ENCODE data around the gene FGD5. TPM values are rescaled to one million over a fixed set of nuclear protein-coding genes. Genes with fewer than 3 reads are reported as not detected.

FGD5 gene
- total RNA-seq, 3 donors from 2014 or later (not counting 1 experiment from before 2014, with no cell fraction given) = not detected

DNA sequence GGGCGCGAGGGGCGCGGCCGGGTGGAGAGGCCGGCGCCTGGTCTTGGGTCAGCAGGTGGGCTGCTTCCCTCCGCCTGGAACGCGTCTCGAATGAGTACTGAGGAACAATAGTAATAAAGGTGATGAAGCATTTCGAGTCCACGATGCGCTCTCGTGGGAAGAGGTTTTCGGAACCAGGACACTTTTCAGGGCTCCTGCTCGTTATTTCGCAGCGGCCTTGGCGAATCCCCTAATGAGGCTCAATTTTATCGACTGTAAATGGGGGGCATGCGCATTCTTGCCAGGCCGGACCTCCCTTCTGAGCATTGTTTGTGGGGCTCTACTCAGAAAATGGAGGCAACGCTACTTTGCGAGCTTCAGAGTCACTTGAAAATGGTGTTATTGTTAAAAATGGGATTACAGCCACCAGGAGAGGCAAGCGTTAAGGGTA is 129.9 kb downstream of the FGD5 start:
- Histone ChIP-seq H3K36me3 (ENCODE audit: control insufficient read depth, insufficient read depth, low read length) (peaks cover 16% of the 10 kb centered on the region), H3K4me3 (ENCODE audit: low read length) (peak overlapping the region; percentile 100), H3K9me3 (ENCODE audit: control insufficient read depth, insufficient read depth, low read length) (no peaks in the 10 kb centered on the region), H3K4me1 (ENCODE audit: control insufficient read depth, insufficient read depth, low read length) (peaks cover 13% of the 10 kb centered on the region), H3K27ac (ENCODE audit: low read length) (peak overlapping the region; percentile 66), H3K27me3 (ENCODE audit: control insufficient read depth, insufficient read depth, low read length) (no peaks in the 10 kb centered on the region)
- H3K27me3 Mint-ChIP-seq (ENCODE audit: low read depth in 2 of 2) = no peaks in the 10 kb centered on the region
- DNase-seq (no peak), ATAC-seq (no peak)
- intact Hi-C loops (cut with micrococcal nuclease) = loop anchor here (2.0 to 5.0 kb wide), 4 partner anchors 39 to 258 kb away; partner anchors contain the start of genes CAPN7 and RBSN
- TF ChIP-seq, protein P1, sequence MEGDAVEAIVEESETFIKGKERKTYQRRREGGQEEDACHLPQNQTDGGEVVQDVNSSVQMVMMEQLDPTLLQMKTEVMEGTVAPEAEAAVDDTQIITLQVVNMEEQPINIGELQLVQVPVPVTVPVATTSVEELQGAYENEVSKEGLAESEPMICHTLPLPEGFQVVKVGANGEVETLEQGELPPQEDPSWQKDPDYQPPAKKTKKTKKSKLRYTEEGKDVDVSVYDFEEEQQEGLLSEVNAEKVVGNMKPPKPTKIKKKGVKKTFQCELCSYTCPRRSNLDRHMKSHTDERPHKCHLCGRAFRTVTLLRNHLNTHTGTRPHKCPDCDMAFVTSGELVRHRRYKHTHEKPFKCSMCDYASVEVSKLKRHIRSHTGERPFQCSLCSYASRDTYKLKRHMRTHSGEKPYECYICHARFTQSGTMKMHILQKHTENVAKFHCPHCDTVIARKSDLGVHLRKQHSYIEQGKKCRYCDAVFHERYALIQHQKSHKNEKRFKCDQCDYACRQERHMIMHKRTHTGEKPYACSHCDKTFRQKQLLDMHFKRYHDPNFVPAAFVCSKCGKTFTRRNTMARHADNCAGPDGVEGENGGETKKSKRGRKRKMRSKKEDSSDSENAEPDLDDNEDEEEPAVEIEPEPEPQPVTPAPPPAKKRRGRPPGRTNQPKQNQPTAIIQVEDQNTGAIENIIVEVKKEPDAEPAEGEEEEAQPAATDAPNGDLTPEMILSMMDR (IDR thresholded peaks at IDR 0.05) = no peak
- WGBS (ENCODE audit: insufficient coverage) = 7% methylated on average over 26 of the region's 26 CpGs
- H3K4me3 Mint-ChIP-seq = peak overlapping the region; percentile 98
- H3K27ac Mint-ChIP-seq = peak overlapping the region; percentile 98 to 100
- H3K4me1 Mint-ChIP-seq = peaks cover 35 to 52% of the 10 kb centered on the region in 2 donors
- no peaks in the 10 kb centered on the region for H3K36me3 Mint-ChIP-seq
- H3K9me3 Mint-ChIP-seq = no peaks in the 10 kb centered on the region

DNA sequence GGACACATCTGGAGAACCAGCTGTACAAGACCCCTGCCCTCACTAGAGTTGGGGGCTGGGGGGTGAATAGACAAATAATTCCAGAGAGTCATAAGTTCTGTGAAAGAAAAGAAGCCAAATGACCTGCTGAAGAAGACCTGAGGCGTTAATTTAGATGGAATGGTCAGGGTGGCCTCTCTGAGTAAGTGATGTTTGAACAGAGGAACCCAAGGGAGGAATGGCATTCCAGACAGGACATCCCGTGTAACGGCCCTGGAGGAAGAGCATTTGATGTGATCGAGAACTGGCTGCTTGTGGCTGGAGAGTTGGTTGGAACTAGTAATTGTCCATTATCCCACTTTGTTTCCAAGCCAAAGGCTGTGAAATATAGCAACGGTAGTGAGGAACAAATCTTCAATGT is 130.4 kb downstream of the FGD5 start:
- Mint-ChIP-seq H3K27me3 (ENCODE audit: low read depth in 2 of 2) (no peaks in the 10 kb centered on the region), H3K27ac (peak overlapping the region; percentile 98 to 100), H3K36me3 (no peaks in the 10 kb centered on the region), H3K4me3 (peak overlapping the region; percentile 98), H3K9me3 (no peaks in the 10 kb centered on the region), H3K4me1 (peaks cover 35 to 52% of the 10 kb centered on the region in 2 donors)
- Histone ChIP-seq H3K9me3 (ENCODE audit: control insufficient read depth, insufficient read depth, low read length) (no peaks in the 10 kb centered on the region), H3K27ac (ENCODE audit: low read length) (peak overlapping the region; percentile 66), H3K27me3 (ENCODE audit: control insufficient read depth, insufficient read depth, low read length) (no peaks in the 10 kb centered on the region), H3K4me1 (ENCODE audit: control insufficient read depth, insufficient read depth, low read length) (peaks cover 13% of the 10 kb centered on the region), H3K4me3 (ENCODE audit: low read length) (peak overlapping the region; percentile 100), H3K36me3 (ENCODE audit: control insufficient read depth, insufficient read depth, low read length) (peaks cover 12% of the 10 kb centered on the region)
- intact Hi-C loops (cut with micrococcal nuclease) = loop anchor here (2.0 to 5.0 kb wide), 4 partner anchors 38 to 258 kb away; partner anchors contain the start of genes CAPN7 and RBSN
- WGBS (ENCODE audit: insufficient coverage) = 48% methylated on average over 4 of the region's 5 CpGs
- TF ChIP-seq, protein P1 (IDR thresholded peaks at IDR 0.05) = no peak
- DNase-seq = no peak
- no peak for ATAC-seq

DNA sequence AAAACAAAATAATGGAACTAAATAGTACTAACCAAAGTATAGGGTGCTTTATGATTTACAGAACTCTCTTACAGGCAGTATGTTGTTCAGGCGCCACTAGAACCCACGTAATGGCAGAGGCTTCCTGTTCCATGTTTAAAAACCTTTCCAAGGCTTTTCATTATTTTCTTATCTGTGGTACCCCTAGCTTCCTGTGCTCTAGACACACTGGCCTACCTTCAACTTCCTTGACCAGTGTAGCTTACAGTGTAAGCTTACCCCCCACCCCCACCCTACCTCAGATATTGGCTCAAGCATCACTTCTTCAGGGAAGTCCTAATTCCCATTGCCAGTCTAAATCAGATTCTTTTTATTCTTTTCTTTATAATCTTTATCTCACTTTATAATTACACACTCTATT is 131.5 kb downstream of the FGD5 start:
- peak overlapping the region; percentile 98 to 100 for H3K27ac Mint-ChIP-seq
- peaks cover 38 to 54% of the 10 kb centered on the region in 2 donors for H3K4me1 Mint-ChIP-seq
- no peak for DNase-seq
- Histone ChIP-seq H3K36me3 (ENCODE audit: control insufficient read depth, insufficient read depth, low read length) (peaks cover 5% of the 10 kb centered on the region), H3K27me3 (ENCODE audit: control insufficient read depth, insufficient read depth, low read length) (no peaks in the 10 kb centered on the region), H3K4me1 (ENCODE audit: control insufficient read depth, insufficient read depth, low read length) (peaks cover 13% of the 10 kb centered on the region), H3K4me3 (ENCODE audit: low read length) (no peak overlapping the region), H3K9me3 (ENCODE audit: control insufficient read depth, insufficient read depth, low read length) (no peaks in the 10 kb centered on the region), H3K27ac (ENCODE audit: low read length) (no peak overlapping the region)
- TF ChIP-seq, protein P1 (IDR thresholded peaks at IDR 0.05) = no peak
- H3K27me3 Mint-ChIP-seq (ENCODE audit: low read depth in 2 of 2) = no peaks in the 10 kb centered on the region
- intact Hi-C loops (cut with micrococcal nuclease) = no loop called here
- H3K4me3 Mint-ChIP-seq = peak overlapping the region; percentile 9
- ATAC-seq = no peak
- 76% methylated on average over 2 of the region's 2 CpGs for WGBS (ENCODE audit: insufficient coverage)
- H3K9me3 Mint-ChIP-seq = no peaks in the 10 kb centered on the region
- H3K36me3 Mint-ChIP-seq = no peaks in the 10 kb centered on the region

DNA sequence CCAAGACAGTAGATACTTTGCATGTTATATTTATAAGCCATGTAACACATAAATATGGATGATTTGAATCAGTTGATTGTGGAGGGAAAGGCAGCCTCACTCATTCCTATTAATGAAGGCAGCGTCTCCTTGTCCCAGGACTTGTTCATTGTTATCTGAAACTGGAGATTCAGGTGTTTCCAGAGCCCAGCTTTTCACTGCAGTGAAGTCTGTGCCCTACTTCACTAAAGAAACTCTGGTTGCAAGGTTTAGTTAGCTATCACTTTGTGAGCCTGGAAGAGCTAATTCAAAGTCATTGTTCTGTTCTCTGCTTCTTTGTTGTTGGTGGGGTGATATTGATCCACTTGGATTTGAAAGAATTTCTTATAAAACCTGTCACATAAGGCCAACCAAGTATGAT is 138.4 kb downstream of the FGD5 start:
- WGBS (ENCODE audit: insufficient coverage) = 100% methylated on average over 1 of the region's 1 CpG
- H3K4me3 Mint-ChIP-seq = no peak overlapping the region
- no peaks in the 10 kb centered on the region for H3K36me3 Mint-ChIP-seq
- no peaks in the 10 kb centered on the region for H3K9me3 Mint-ChIP-seq
- Histone ChIP-seq H3K4me1 (ENCODE audit: control insufficient read depth, insufficient read depth, low read length) (peaks cover 9% of the 10 kb centered on the region), H3K4me3 (ENCODE audit: low read length) (no peak overlapping the region), H3K9me3 (ENCODE audit: control insufficient read depth, insufficient read depth, low read length) (no peaks in the 10 kb centered on the region), H3K36me3 (ENCODE audit: control insufficient read depth, insufficient read depth, low read length) (peaks cover 5% of the 10 kb centered on the region), H3K27ac (ENCODE audit: low read length) (no peak overlapping the region), H3K27me3 (ENCODE audit: control insufficient read depth, insufficient read depth, low read length) (no peaks in the 10 kb centered on the region)
- no peaks in the 10 kb centered on the region for H3K27me3 Mint-ChIP-seq (ENCODE audit: low read depth in 2 of 2)
- ATAC-seq (no peak), DNase-seq (no peak)
- intact Hi-C loops (cut with micrococcal nuclease) = no loop called here
- H3K4me1 Mint-ChIP-seq = peaks cover 30 to 47% of the 10 kb centered on the region in 2 donors
- peak overlapping the region in 1 of 2 donors; percentile 94 for H3K27ac Mint-ChIP-seq
- TF ChIP-seq, protein P1 (IDR thresholded peaks at IDR 0.05) = no peak

Data from natural killer cell (primary cell).